ENCODE measurements around the gene FBXL17. TPM values are rescaled to one million over a fixed set of nuclear protein-coding genes. Genes with fewer than 3 reads are reported as not detected.

The FBXL17 gene
- total RNA-seq, 2 donors from 2014 or later, result 14.1 to 22.8 TPM

DNA sequence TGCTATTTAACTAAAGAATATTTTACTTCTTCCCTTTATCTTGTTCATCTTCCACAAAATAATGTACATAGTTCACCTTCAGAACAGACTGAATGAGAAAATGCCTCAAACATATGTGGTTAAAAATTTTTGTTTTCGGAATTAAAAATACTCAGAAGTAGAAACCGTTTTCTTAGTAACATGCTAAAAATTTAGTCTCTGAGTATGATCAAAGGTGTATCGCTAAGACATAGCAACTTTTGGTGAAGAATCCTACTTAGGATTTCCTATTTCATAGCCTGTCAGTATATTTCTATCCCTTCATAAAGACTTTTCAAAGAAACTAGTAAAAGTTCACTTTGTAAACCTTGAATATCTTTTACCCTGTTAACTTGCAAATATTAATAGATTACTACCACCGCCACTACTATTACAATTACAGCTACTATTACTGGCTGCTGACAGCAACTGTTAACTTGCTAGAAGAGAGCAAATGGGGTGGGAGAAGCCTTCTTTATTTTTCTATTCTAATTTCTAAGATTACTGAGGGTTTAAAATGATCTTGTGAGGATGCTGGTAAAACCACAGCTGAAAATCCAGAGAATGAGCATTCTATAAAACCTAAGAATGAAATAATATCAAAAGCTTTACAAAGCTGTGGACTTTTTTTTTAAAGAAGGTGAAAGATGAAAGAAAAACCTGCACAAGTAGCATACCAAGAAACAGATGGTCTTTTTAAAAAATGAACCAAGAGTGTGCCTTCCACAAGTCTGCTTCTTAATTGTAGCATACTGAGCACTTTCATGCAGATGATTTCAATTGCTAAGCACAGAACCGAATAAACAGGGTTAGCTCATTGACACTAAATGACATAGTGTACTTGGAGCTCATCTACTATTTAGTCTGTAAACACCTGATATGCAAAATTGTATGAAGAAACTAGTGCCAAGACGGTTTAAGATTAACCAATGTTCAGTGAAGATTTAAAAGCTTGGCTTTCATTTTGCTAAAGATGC lies 464.9 kb downstream of the FBXL17 start:
- TF ChIP-seq, protein P1, sequence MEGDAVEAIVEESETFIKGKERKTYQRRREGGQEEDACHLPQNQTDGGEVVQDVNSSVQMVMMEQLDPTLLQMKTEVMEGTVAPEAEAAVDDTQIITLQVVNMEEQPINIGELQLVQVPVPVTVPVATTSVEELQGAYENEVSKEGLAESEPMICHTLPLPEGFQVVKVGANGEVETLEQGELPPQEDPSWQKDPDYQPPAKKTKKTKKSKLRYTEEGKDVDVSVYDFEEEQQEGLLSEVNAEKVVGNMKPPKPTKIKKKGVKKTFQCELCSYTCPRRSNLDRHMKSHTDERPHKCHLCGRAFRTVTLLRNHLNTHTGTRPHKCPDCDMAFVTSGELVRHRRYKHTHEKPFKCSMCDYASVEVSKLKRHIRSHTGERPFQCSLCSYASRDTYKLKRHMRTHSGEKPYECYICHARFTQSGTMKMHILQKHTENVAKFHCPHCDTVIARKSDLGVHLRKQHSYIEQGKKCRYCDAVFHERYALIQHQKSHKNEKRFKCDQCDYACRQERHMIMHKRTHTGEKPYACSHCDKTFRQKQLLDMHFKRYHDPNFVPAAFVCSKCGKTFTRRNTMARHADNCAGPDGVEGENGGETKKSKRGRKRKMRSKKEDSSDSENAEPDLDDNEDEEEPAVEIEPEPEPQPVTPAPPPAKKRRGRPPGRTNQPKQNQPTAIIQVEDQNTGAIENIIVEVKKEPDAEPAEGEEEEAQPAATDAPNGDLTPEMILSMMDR (IDR thresholded peaks at IDR 0.05), result no peak
- H3K9me3 ChIP-seq, result no peaks in the 10 kb centered on the region

DNA sequence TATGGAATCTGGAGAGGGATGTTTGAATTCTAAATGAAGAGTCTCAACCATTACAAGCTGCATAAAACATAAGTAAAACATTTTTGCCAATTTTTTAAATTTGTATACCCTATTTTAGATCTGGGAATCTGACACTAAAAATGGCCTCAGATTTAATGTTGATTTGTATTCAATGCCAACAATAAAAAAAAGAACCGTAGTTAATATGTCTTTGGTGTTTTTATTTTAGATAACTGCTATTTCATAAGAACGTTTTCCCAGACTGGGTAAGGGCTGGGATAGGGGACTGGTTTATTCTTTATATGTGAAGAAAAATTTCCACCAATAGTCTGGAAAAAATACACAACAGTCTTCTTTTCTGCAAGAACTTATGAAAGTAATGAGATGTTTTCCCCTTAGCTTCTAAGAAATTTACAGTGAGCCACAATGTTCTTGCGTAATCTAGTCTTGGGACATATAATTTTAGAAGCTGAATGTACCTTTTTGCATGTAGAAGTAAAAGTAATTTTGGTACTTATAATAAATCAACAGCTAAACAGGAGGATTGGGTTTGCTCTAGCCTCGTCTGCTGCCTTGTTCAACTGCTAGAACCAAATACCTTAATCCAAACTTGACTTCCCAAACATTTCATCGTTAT lies 466.6 kb downstream of the FBXL17 start:
- Histone ChIP-seq H3K9ac (ENCODE audit: low read depth in 2 of 2, low read length in 2 of 2) (no peak overlapping the region), H3K9me3 (no peaks in the 10 kb centered on the region), H3K36me3 (no peaks in the 10 kb centered on the region), H3K27me3 (no peaks in the 10 kb centered on the region), H3K4me3 (no peak overlapping the region), H3K4me1 (no peaks in the 10 kb centered on the region), H3K27ac (no peak overlapping the region)
- intact Hi-C loops (cut with DNase I), result no loop called here
- TF ChIP-seq, protein P1 (IDR thresholded peaks at IDR 0.05), result no peak
- no peak for DNase-seq

More for the DNA sequence above, 464.9 kb downstream of the FBXL17 start:
- Histone ChIP-seq H3K4me1 (no peaks in the 10 kb centered on the region), H3K9ac (ENCODE audit: low read depth in 2 of 2, low read length in 2 of 2) (no peak overlapping the region), H3K27me3 (no peaks in the 10 kb centered on the region), H3K36me3 (no peaks in the 10 kb centered on the region), H3K27ac (no peak overlapping the region), H3K4me3 (no peak overlapping the region)
- no peak for DNase-seq
- intact Hi-C loops (cut with DNase I), result no loop called here

DNA sequence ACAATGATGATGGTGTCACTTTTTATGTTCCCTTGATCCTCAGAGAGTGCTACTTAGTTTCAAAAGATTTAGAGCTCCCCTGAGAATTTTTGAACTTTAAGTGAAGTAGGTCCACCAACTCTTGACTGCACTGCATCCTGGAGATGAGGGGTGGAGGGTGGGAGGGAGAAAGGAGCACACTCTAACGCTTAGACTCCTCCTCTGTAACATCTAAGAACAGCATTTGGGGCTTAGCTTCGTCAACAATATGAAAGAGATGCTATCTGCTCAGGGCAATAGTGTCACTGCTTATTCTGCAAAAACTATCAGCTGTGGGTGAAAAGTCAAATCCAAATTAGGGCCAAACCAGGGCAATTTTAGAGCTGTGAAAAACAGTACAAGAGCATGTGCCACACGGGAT lies 468.4 kb downstream of the FBXL17 start:
- TF ChIP-seq, protein P1 (IDR thresholded peaks at IDR 0.05), result no peak
- Histone ChIP-seq H3K27ac (no peak overlapping the region), H3K9ac (ENCODE audit: low read depth in 2 of 2, low read length in 2 of 2) (no peak overlapping the region), H3K4me3 (no peak overlapping the region), H3K36me3 (no peaks in the 10 kb centered on the region), H3K9me3 (no peaks in the 10 kb centered on the region), H3K4me1 (no peaks in the 10 kb centered on the region), H3K27me3 (no peaks in the 10 kb centered on the region)
- intact Hi-C loops (cut with DNase I), result no loop called here
- no peak for DNase-seq

DNA sequence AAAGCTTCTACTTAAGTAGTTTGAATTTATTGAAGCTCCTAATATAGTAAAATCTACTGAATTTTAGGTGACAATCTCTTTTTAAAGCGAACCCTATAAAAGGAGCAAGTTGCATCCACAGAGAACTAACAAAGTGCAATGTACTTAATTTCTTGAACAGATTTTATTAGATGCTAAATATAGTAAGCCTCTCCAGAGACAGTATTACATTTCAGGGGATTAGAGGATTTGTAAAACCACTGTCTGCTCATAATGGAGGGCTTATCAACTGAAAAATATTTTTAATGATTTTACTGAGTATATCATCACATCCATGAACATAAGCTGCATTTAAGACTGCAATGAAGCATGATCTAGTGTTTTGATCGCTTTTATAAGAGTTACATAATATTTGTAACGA lies 481.2 kb downstream of the FBXL17 start:
- Histone ChIP-seq H3K9me3 (no peaks in the 10 kb centered on the region), H3K4me3 (no peak overlapping the region), H3K9ac (ENCODE audit: low read depth in 2 of 2, low read length in 2 of 2) (no peak overlapping the region), H3K27ac (no peak overlapping the region), H3K36me3 (no peaks in the 10 kb centered on the region), H3K4me1 (no peaks in the 10 kb centered on the region), H3K27me3 (no peaks in the 10 kb centered on the region)
- TF ChIP-seq, protein P1 (IDR thresholded peaks at IDR 0.05), result no peak
- intact Hi-C loops (cut with DNase I), result no loop called here
- no peak for DNase-seq

DNA sequence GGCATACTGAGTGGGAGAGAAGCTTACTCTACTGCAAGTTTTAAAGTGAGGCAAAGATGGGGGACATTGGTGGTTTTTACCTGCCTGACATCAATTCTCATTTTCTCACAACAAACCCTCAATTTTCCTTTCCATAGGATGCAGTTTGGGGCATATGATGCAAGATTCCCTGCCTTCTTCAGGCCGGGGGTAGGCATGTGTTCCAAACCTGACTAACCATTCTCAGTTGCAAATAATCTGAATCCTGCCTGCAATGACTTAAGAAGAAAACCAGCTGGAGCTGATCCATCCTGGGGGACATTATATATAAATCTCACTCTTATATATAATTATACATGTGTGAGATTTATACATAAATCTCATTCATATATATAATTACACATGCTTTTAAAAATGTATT lies 487.5 kb downstream of the FBXL17 start:
- no peak overlapping the region for H3K27ac ChIP-seq
- intact Hi-C loops (cut with DNase I), result no loop called here
- H3K4me1 ChIP-seq, result no peaks in the 10 kb centered on the region

More for the DNA sequence above, 487.5 kb downstream of the FBXL17 start:
- TF ChIP-seq, protein P1 (IDR thresholded peaks at IDR 0.05), result no peak
- no peak for DNase-seq
- H3K27me3 ChIP-seq, result no peaks in the 10 kb centered on the region
- no peaks in the 10 kb centered on the region for H3K9me3 ChIP-seq
- no peak overlapping the region for H3K4me3 ChIP-seq
- H3K9ac ChIP-seq (ENCODE audit: low read depth in 2 of 2, low read length in 2 of 2), result no peak overlapping the region
- no peaks in the 10 kb centered on the region for H3K36me3 ChIP-seq
